GM12873 (cell line): ENCODE measurements around the gene PHF13.

Experiments used
- CTCF ChIP-seq: IDR thresholded peaks from 2 replicates; pipeline ENCODE4 v1.5.1; 2012; ENCODE audit warnings: low read depth, mild to moderate bottlenecking, moderate library complexity, low read length, control low read depth; ENCODE audit not compliant: insufficient read depth; ENCODE audit errors: missing control alignments

PHF13 gene

GRCh38 chr1:6632588-6633514, 19.3 kb downstream of the PHF13 start:
- no peak for TF ChIP-seq CTCF

- TF ChIP-seq CTCF = peak; percentile 60
These were observed 21.0 kb downstream of the PHF13 start for GRCh38 chr1:6634371-6635052.

- no peak for TF ChIP-seq CTCF
These were observed 21.8 kb downstream of the PHF13 start for GRCh38 chr1:6635161-6635909.

GRCh38 chr1:6635910-6636760, 22.6 kb downstream of the PHF13 start:
- no peak for TF ChIP-seq CTCF

- TF ChIP-seq CTCF = no peak
These were observed 24.2 kb downstream of the PHF13 start for GRCh38 chr1:6637770-6638169.

GRCh38 chr1:6638226-6638625, 24.7 kb downstream of the PHF13 start:
- no peak for TF ChIP-seq CTCF
